B cell (primary cell): ENCODE results near the gene PPWD1. TPM values are rescaled to one million over a fixed set of nuclear protein-coding genes. Genes with fewer than 3 reads are reported as not detected.

Experiments
- ATAC-seq: fragments of 200-7000 bp; cut with Tn5 transposase; one replicate; pipeline ENCODE4 v1.10.0; 2021; ENCODE audit warnings: low read depth, mild to moderate bottlenecking, moderate number of reproducible peaks, moderate library complexity
- CTCF ChIA-PET: fragments of 350-600 bp; sonication (Branson Sonifier 250); formaldehyde crosslinking; loops from one replicate; lab custom pipeline; 2021; ENCODE audit warnings: antibody characterized with exemption, inconsistent platforms; lab: Charles Lee
- POLR2A ChIA-PET: fragments of 350-600 bp; sonication (Branson Sonifier 250); formaldehyde crosslinking; loops from one replicate; lab custom pipeline; 2021; ENCODE audit warnings: antibody characterized with exemption; lab: Charles Lee
- DNase-seq: peaks from one replicate; pipeline ENCODE4 v3.0.0; 2013
- H2AFZ ChIP-seq: 2 replicates; pipeline ENCODE4 v1.6.1; 2012; ENCODE audit warnings: mild to moderate bottlenecking, low read depth, low read length; ENCODE audit not compliant: insufficient read depth, poor library complexity, severe bottlenecking
- H3K27ac ChIP-seq, 2 donors: 1 replicate in 1 of 2; 2 replicates in 1 of 2; pipeline ENCODE4 v1.5.1; 2012 to 2013; ENCODE audit warnings: low read length in 2 of 2, mild to moderate bottlenecking in 2 of 2, moderate library complexity in 1 of 2
- H3K27me3 ChIP-seq, 4 experiments: fragments of 200-600 bp in 1 of 4; sonication (generic) in 1 of 4; replicated peaks in 1 of 4; 1 replicate in 2 of 4; 2 replicates in 2 of 4; pipeline versions ENCODE4 v1.6.1 to v1.7.0; 2013 to 2016; ENCODE audit warnings: low read length in 3 of 4, mild to moderate bottlenecking in 2 of 4, mixed read lengths in 1 of 4, moderate library complexity in 1 of 4; ENCODE audit not compliant: insufficient read depth in 4 of 4, control insufficient read depth in 3 of 4; ENCODE audit errors: control extremely low read depth in 1 of 4
- H3K36me3 ChIP-seq, 2 experiments: replicated peaks in 1 of 2; 1 replicate in 1 of 2; 2 replicates in 1 of 2; pipeline versions ENCODE4 v1.6.1 to v1.7.1; 2013; ENCODE audit warnings: low read length in 1 of 2; ENCODE audit not compliant: insufficient read depth in 2 of 2, control insufficient read depth in 1 of 2; ENCODE audit errors: control extremely low read depth in 1 of 2, extremely low read depth in 1 of 2
- H3K4me1 ChIP-seq, 2 donors: fragments of 200-600 bp in 1 of 2; sonication (generic) in 1 of 2; 1 replicate in 1 of 2; 2 replicates in 1 of 2; pipeline versions ENCODE4 v1.5.1 to v1.6.1; 2013 to 2017; ENCODE audit warnings: low read length in 2 of 2; ENCODE audit not compliant: control insufficient read depth in 2 of 2, insufficient read depth in 2 of 2
- H3K4me2 ChIP-seq: replicated peaks from 2 replicates; pipeline ENCODE3; 2012; ENCODE audit warnings: mild to moderate bottlenecking, low read depth, low read length; ENCODE audit not compliant: poor library complexity, severe bottlenecking
- H3K4me3 ChIP-seq, 5 experiments: fragments of 200-600 bp in 1 of 5; sonication (generic) in 1 of 5; 1 replicate in 3 of 5; 2 replicates in 2 of 5; pipeline versions ENCODE4 v1.5.1 to v1.7.0; 2011 to 2016; ENCODE audit warnings: low read length in 4 of 5, mild to moderate bottlenecking in 4 of 5, low read depth in 2 of 5, control low read depth in 1 of 5, moderate library complexity in 1 of 5; ENCODE audit not compliant: insufficient read depth in 1 of 5; ENCODE audit errors: control extremely low read depth in 1 of 5, extremely low read depth in 1 of 5
- H3K79me2 ChIP-seq: fragments of 200-600 bp; sonication (generic); one replicate; pipeline ENCODE4 v1.6.0; 2016; ENCODE audit warnings: low read length; ENCODE audit not compliant: control insufficient read depth, insufficient read depth
- H3K9ac ChIP-seq: fragments of 200-600 bp; sonication (generic); 2 replicates; pipeline ENCODE4 v1.6.1; 2017; ENCODE audit warnings: mild to moderate bottlenecking, low read length, moderate library complexity
- H3K9me3 ChIP-seq, 3 donors: one replicate each; pipeline versions ENCODE4 v1.6.1 to v1.7.1; 2013; ENCODE audit warnings: low read length in 2 of 3; ENCODE audit not compliant: control insufficient read depth in 2 of 3, insufficient read depth in 1 of 3; ENCODE audit errors: control extremely low read depth in 1 of 3
- H4K20me1 ChIP-seq: 2 replicates; pipeline ENCODE4 v1.6.0; 2012; ENCODE audit warnings: mild to moderate bottlenecking, low read length; ENCODE audit not compliant: insufficient read depth, control insufficient read depth, poor library complexity, severe bottlenecking
- H3K27ac Mint-ChIP-seq: one replicate; pipeline ENCODE4 v1.8.0; 2021; ENCODE audit warnings: mixed read lengths
- H3K27me3 Mint-ChIP-seq: one replicate; pipeline ENCODE4 v1.8.0; 2021; ENCODE audit warnings: mixed read lengths
- H3K4me1 Mint-ChIP-seq: one replicate; pipeline ENCODE4 v1.8.0; 2021; ENCODE audit warnings: mixed read lengths
- H3K4me3 Mint-ChIP-seq: one replicate; pipeline ENCODE4 v1.8.0; 2021; ENCODE audit warnings: mixed read lengths
- H3K9me3 Mint-ChIP-seq: one replicate; pipeline ENCODE4 v1.8.0; 2022; ENCODE audit warnings: mixed read lengths; ENCODE audit not compliant: insufficient read depth
- EZH2 ChIP-seq: IDR thresholded peaks from 2 replicates; pipeline ENCODE4 v1.6.1; 2012; ENCODE audit warnings: borderline replicate concordance, low read depth, mild to moderate bottlenecking, moderate library complexity, low read length; ENCODE audit not compliant: insufficient read depth, poor library complexity, severe bottlenecking
- WGBS: methylation state at CpG from one replicate; pipeline ENCODE4 v1.1.5; 2013; ENCODE audit warnings: missing lambda C conversion rate; ENCODE audit not compliant: insufficient coverage; 5-methylcytosine and 5-hydroxymethylcytosine counted together
- intact Hi-C: fragments of 100-400 bp; cut with micrococcal nuclease; formaldehyde crosslinking; loops from one replicate; pipeline ENCODE4 v1.10.0; 2022
- polyA plus RNA-seq: library from polyadenylated mRNA; depleted of rRNA; stranded (reverse); fragments of >200 nt; gene quantifications from 2 replicates; pipeline ENCODE4 v1.2.3, GENCODE V29; 2012
- total RNA-seq, 2 donors: library from RNA; stranded (reverse); fragments of 120-200 nt in 1 of 2; gene quantifications; 1 replicate in 1 of 2; 2 replicates in 1 of 2; pipeline versions ENCODE4 v1.2.3 to v1.2.4, GENCODE V29; 2013 to 2022
- TF ChIP-seq, protein P1 (sequence below): fragments of 200-600 bp; IDR thresholded peaks from one replicate; pipeline ENCODE4 v1.8.0; 2022; ENCODE audit warnings: antibody characterized with exemption, mild to moderate bottlenecking

Gene PPWD1
- total and polyA plus RNA-seq, 2 donors (not counting 1 experiment from before 2014, with no cell fraction given), result 17.7 to 91.0 TPM

DNA sequence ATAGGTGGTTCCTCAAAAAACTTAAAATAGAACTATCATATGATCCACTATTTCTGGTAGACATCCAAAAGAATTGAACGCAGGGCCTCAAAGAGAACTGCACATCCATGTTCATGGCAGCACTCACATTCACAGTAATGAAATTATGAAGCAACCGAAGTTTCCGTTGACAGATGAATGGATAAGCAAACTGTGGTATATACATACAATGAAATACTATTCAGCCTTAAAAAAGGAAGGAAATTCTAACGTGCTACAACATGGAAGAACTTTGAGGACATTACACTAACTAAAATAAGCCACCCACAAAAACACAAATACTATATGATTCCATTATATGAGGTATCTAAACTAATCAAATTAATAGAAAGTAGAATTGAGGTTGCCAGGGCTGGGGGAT lies 18.6 kb upstream of the PPWD1 start:
- WGBS, result no CpG with 5 or more reads among the region's 4 CpGs
- ChIA-PET POLR2A (no interaction called here), CTCF (no interaction called here)
- Mint-ChIP-seq H3K4me1 (no peaks in the 10 kb centered on the region), H3K9me3 (no peaks in the 10 kb centered on the region), H3K27ac (no peak overlapping the region), H3K4me3 (no peak overlapping the region), H3K27me3 (no peaks in the 10 kb centered on the region)
- no peak overlapping the region for H3K4me2 ChIP-seq
- no peaks in the 10 kb centered on the region for H3K9me3 ChIP-seq
- DNase-seq, result no peak
- H3K36me3 ChIP-seq, result peaks cover 6% of the 10 kb centered on the region in 2 experiments
- no peak overlapping the region for H3K9ac ChIP-seq
- no peak overlapping the region for H3K4me3 ChIP-seq
- H3K4me1 ChIP-seq, result no peaks in the 10 kb centered on the region
- H2AFZ ChIP-seq, result no peak overlapping the region
- no peaks in the 10 kb centered on the region for H4K20me1 ChIP-seq
- no peak for TF ChIP-seq EZH2
- TF ChIP-seq, protein P1, sequence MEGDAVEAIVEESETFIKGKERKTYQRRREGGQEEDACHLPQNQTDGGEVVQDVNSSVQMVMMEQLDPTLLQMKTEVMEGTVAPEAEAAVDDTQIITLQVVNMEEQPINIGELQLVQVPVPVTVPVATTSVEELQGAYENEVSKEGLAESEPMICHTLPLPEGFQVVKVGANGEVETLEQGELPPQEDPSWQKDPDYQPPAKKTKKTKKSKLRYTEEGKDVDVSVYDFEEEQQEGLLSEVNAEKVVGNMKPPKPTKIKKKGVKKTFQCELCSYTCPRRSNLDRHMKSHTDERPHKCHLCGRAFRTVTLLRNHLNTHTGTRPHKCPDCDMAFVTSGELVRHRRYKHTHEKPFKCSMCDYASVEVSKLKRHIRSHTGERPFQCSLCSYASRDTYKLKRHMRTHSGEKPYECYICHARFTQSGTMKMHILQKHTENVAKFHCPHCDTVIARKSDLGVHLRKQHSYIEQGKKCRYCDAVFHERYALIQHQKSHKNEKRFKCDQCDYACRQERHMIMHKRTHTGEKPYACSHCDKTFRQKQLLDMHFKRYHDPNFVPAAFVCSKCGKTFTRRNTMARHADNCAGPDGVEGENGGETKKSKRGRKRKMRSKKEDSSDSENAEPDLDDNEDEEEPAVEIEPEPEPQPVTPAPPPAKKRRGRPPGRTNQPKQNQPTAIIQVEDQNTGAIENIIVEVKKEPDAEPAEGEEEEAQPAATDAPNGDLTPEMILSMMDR, result no peak
- no peak for ATAC-seq
- H3K79me2 ChIP-seq, result no peaks in the 10 kb centered on the region
- H3K27ac ChIP-seq, result no peak overlapping the region
- intact Hi-C loops, result no loop called here
- no peaks in the 10 kb centered on the region for H3K27me3 ChIP-seq

DNA sequence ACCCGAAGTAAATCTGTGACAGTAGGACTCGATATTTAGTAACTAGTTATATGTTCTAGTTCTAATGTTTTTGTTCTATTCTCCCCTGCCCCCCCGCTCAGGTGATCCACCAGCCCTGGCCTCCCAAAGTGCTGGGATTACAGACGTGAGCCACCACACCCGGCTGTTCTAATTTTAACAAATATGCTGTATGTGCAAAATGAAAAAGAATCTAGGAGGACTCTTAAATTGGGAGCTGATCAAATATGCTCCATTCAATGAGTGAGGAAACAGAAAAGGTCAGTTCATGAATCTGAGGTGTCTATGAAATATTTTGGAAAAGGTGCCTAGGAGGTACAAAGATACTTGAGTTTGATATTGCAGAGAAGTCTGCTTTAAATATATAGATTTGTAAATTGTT lies 17.0 kb upstream of the PPWD1 start:
- Histone ChIP-seq H3K27ac (no peak overlapping the region), H3K36me3 (peaks cover 6% of the 10 kb centered on the region in 2 experiments), H3K9me3 (no peaks in the 10 kb centered on the region), H3K27me3 (no peaks in the 10 kb centered on the region), H3K4me2 (no peak overlapping the region), H4K20me1 (no peaks in the 10 kb centered on the region), H3K4me1 (no peaks in the 10 kb centered on the region), H3K79me2 (no peaks in the 10 kb centered on the region), H2AFZ (no peak overlapping the region), H3K4me3 (no peak overlapping the region), H3K9ac (no peak overlapping the region)
- TF ChIP-seq, protein P1, result no peak
- TF ChIP-seq EZH2, result no peak
- Mint-ChIP-seq H3K27ac (no peak overlapping the region), H3K27me3 (no peaks in the 10 kb centered on the region), H3K4me3 (no peak overlapping the region), H3K4me1 (no peaks in the 10 kb centered on the region), H3K9me3 (no peaks in the 10 kb centered on the region)
- intact Hi-C loops, result no loop called here
- POLR2A ChIA-PET, result no interaction called here
- WGBS, result 100% methylated on average over 3 of the region's 5 CpGs
- CTCF ChIA-PET, result no interaction called here
- ATAC-seq (no peak), DNase-seq (no peak)
